Fibroblast of villous mesenchyme (primary cell): ENCODE results near the gene TMEM161A. TPM values are rescaled to one million over a fixed set of nuclear protein-coding genes. Genes with fewer than 3 reads are reported as not detected.
A peak's percentile ranks its signal among the peaks of the same experiment; 100 is the strongest.
"Not testable (repeated sequence)": the region's sequence is repeated elsewhere in the genome, so short reads cannot be mapped to it uniquely, and the experiment has no call there.

Experiments used
- DNase-seq: peaks from one replicate; pipeline ENCODE4 v3.0.0-alpha.2; 2010; ENCODE audit warnings: low read depth
- H3K4me3 ChIP-seq: 2 replicates; pipeline ENCODE4 v1.5.1; 2011; ENCODE audit warnings: low read depth, mild to moderate bottlenecking, low read length
- total RNA-seq: library from RNA; depleted of rRNA; stranded (reverse); fragments of >200 nt; gene quantifications from 2 replicates; pipeline ENCODE4 v1.2.3, GENCODE V29; 2012
- TF ChIP-seq, protein P1 (sequence below): IDR thresholded peaks from 2 replicates; pipeline ENCODE4 v1.5.1; 2012; ENCODE audit warnings: low read depth, mild to moderate bottlenecking, low read length; ENCODE audit not compliant: insufficient read depth

Gene TMEM161A
- total RNA-seq, 1 donor = 18.1 TPM

DNA sequence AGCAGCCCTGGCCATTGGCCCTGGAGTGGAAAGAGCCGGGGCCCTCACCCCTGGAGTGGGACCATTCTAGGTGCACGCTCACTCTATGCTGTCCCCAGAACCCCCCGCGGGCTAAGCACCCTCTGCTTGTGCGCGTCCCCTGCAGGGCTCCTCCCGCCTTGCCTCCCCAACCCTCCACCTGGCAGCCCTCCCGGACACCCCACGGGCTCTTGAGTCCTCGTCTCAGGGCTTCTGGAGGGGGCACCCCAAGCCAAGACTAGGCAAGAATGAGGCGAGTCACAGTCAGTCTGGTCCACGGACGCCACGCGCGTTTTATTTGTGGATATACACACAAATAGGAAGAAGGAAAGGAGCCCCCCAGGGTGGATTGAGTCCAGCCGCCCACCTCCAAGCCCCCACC, 7.0 kb upstream of the TMEM161A start:
- no peak overlapping the region for H3K4me3 ChIP-seq
- no peak for DNase-seq
- TF ChIP-seq, protein P1, sequence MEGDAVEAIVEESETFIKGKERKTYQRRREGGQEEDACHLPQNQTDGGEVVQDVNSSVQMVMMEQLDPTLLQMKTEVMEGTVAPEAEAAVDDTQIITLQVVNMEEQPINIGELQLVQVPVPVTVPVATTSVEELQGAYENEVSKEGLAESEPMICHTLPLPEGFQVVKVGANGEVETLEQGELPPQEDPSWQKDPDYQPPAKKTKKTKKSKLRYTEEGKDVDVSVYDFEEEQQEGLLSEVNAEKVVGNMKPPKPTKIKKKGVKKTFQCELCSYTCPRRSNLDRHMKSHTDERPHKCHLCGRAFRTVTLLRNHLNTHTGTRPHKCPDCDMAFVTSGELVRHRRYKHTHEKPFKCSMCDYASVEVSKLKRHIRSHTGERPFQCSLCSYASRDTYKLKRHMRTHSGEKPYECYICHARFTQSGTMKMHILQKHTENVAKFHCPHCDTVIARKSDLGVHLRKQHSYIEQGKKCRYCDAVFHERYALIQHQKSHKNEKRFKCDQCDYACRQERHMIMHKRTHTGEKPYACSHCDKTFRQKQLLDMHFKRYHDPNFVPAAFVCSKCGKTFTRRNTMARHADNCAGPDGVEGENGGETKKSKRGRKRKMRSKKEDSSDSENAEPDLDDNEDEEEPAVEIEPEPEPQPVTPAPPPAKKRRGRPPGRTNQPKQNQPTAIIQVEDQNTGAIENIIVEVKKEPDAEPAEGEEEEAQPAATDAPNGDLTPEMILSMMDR = no peak

- DNase-seq = no peak
- no peak overlapping the region for H3K4me3 ChIP-seq
- TF ChIP-seq, protein P1 = no peak
Measured at GRCh38 chr19:19142347-19142746, 4.1 kb upstream of the TMEM161A start.

- H3K4me3 ChIP-seq = no peak overlapping the region
- TF ChIP-seq, protein P1 = no peak
- DNase-seq = peak; percentile 34
Measured at GRCh38 chr19:19140476-19140875, 2.2 kb upstream of the TMEM161A start.

DNA sequence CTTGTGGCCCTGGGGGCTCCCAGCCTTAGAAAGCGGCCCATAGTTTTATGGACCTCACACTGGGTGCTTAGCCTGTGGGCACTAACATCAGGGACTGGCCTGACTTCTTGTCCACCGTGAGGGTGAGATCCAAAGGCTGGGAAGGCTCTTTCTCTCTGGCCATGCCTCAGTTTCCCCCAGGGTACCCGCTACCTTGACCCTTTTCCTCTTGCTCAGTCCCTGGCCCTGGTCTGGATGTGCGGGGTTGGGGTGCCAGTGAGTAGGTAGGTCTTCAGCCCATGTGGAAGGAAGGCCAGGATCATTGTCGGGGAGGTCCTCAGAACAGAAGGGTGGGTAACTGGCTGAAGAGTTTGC, 1.6 kb upstream of the TMEM161A start:
- TF ChIP-seq, protein P1 = no peak
- no peak for DNase-seq
- H3K4me3 ChIP-seq = no peak overlapping the region

DNA sequence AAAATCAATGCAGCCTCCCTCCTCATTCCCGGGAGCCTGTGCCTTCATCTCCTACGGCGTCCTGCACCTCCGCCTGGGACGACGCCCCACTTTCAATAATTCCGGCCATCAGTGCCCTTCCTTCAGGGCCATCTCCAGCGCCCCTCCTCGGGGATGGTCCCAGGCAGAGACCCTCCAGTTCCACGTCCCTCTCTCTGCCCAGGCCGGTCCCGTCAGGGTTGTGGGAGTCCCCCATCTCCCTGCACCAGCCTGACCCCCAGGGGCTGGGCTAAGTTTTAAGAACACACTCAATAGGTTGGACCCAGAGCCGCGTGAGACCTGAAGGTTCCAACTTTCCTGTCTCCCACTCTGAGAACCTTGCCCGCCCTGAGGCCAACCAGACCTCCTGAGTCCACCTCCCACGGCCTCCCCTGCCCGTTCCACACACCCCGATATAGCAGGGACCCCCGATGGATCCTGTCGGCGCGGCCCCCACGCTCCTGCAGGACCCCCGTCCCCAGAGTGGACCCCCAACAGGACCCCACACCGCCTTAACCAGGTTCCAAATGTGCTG, 646 bp downstream of the TMEM161A start:
- DNase-seq = peak; percentile 10
- TF ChIP-seq, protein P1 = no peak
- peak overlapping the region; percentile 95 for H3K4me3 ChIP-seq

GRCh38 chr19:19135713-19136112, 2.6 kb downstream of the TMEM161A start:
- not testable (repeated sequence) for DNase-seq, H3K4me3 ChIP-seq

DNA sequence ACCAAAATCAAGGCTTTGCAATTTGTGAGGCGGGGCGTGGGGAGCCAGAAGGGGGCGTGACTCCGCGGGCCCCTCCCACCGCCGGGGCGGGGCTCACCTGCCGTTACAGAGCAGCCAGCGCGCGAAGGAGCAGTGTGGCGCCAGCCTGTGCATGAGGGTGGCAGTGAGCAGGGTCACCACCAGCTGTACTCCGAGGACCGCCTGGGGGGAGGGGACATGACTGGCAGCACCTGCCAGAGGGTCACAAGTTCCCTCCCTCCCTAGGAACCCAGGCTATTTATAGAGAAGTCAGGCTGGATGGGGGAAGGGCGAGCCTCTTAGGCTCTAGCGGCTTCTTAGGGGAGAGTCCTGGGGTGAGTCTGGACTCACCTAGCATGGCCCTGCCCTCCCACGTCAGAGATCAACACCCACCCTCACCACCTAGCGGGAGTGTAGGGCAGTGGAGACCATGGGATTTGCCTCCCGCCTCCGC, 3.6 kb downstream of the TMEM161A start:
- DNase-seq = no peak
- TF ChIP-seq, protein P1 = no peak
- no peak overlapping the region for H3K4me3 ChIP-seq

DNA sequence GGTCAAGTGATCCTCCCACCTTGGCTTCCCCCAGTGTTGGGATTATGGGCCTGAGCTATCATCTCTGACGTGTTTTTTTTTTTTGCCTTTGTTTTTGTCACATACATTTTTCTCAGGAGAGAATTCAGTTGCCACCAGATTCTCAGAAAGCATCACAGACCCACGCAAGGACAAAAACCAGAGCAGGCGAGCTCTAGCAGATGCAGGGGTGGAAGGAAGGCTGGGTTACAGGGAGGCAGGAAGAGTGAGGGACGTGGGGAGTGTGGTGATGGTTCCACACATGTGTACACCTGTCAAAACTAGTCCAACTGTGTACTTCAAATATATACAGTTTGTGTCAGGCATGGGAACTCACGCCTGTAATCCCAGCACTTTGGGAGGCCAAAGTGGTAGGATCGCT, 4.3 kb downstream of the TMEM161A start:
- no peak for DNase-seq
- no peak overlapping the region for H3K4me3 ChIP-seq
- TF ChIP-seq, protein P1 = no peak
